Stimulated activated CD8-positive, alpha-beta memory T cell treated with anti-CD3 and anti-CD28 coated beads, Interleukin-15, amount 100 ng/mL, for 1 hour (primary cell): ENCODE results near the gene TMEM128.
"Not testable (repeated sequence)": the region's sequence is repeated elsewhere in the genome, so short reads cannot be mapped to it uniquely, and the experiment has no call there.

ENCODE experiments used
- DNase-seq: peaks from one replicate; pipeline ENCODE4 v3.0.0-alpha.2; 2020; ENCODE audit warnings: low read depth

TMEM128 gene

GRCh38 chr4:4254666-4255065 lies 6.6 kb upstream of the TMEM128 start:
- DNase-seq: no peak

- DNase-seq: no peak
These were observed 6.2 kb upstream of the TMEM128 start for GRCh38 chr4:4254199-4254598.

- DNase-seq: no peak
These were observed 1.8 kb upstream of the TMEM128 start for GRCh38 chr4:4249866-4250265.

GRCh38 chr4:4249342-4249741 lies 1.3 kb upstream of the TMEM128 start:
- not testable (repeated sequence) for DNase-seq

- no peak for DNase-seq
These were observed 821 bp upstream of the TMEM128 start for GRCh38 chr4:4248885-4249203.

GRCh38 chr4:4247696-4248028 lies 361 bp downstream of the TMEM128 start:
- DNase-seq: no peak

- no peak for DNase-seq
These were observed 2.9 kb downstream of the TMEM128 start for GRCh38 chr4:4245172-4245571.

- DNase-seq: not testable (repeated sequence)
These were observed 8.5 kb downstream of the TMEM128 start for GRCh38 chr4:4239551-4239950.

GRCh38 chr4:4233610-4234009 lies 14.4 kb downstream of the TMEM128 start:
- DNase-seq: no peak

- no peak for DNase-seq
These were observed 19.7 kb downstream of the TMEM128 start for GRCh38 chr4:4228356-4228668.

- no peak for DNase-seq
These were observed 20.3 kb downstream of the TMEM128 start for GRCh38 chr4:4227510-4228355.

- DNase-seq: no peak
These were observed 21.2 kb downstream of the TMEM128 start, which contains the start of gene OTOP1 for GRCh38 chr4:4226606-4227438. Gene OTOP1, minus strand, starts transcription at chr4:4226929. Its CDS starts 65 bp downstream, at chr4:4226864.

GRCh38 chr4:4225915-4226605 lies 22.0 kb downstream of the TMEM128 start:
- DNase-seq: no peak

GRCh38 chr4:4217113-4217512 lies 30.9 kb downstream of the TMEM128 start:
- no peak for DNase-seq

- no peak for DNase-seq
These were observed 31.4 kb downstream of the TMEM128 start for GRCh38 chr4:4216648-4217047.

GRCh38 chr4:4213674-4214073 lies 34.3 kb downstream of the TMEM128 start:
- DNase-seq: not testable (repeated sequence)

- no peak for DNase-seq
These were observed 41.8 kb downstream of the TMEM128 start for GRCh38 chr4:4206204-4206603.

GRCh38 chr4:4204401-4204745 lies 43.6 kb downstream of the TMEM128 start:
- DNase-seq: no peak

- DNase-seq: no peak
These were observed 44.2 kb downstream of the TMEM128 start for GRCh38 chr4:4203688-4204400.

- DNase-seq: no peak
These were observed 45.5 kb downstream of the TMEM128 start for GRCh38 chr4:4202510-4202909.

- no peak for DNase-seq
These were observed 47.4 kb downstream of the TMEM128 start for GRCh38 chr4:4200624-4201023.

GRCh38 chr4:4195354-4195753 lies 52.7 kb downstream of the TMEM128 start:
- DNase-seq: no peak
